Measurements from ENCODE around the gene XPO4.

XPO4 gene

GRCh38 chr13:20843166-20843565, 59.4 kb downstream of the XPO4 start:
- Histone ChIP-seq H3K27ac (replicated peaks) (no peak overlapping the region), H3K27me3 (ENCODE audit: insufficient read depth, poor library complexity, severe bottlenecking) (no peaks in the 10 kb centered on the region), H3K4me3 (replicated peaks; ENCODE audit: insufficient read depth, low read length) (no peak overlapping the region)
- no peak for DNase-seq (ENCODE audit: low read depth in 1 of 2, low spot score in 1 of 2)
- no peak for TF ChIP-seq GABPA (IDR thresholded peaks at IDR 0.05; ENCODE audit: low read depth)
- TF ChIP-seq REST (IDR thresholded peaks at IDR 0.05; ENCODE audit: insufficient replicate concordance, low read depth), result no peak
- TF ChIP-seq SPI1 (IDR thresholded peaks at IDR 0.05; ENCODE audit: borderline replicate concordance, low read depth), result no peak
- TF ChIP-seq CTCF (IDR thresholded peaks at IDR 0.05; ENCODE audit: insufficient read depth, low read length), result no peak
- no peak for TF ChIP-seq POLR2AphosphoS5 (IDR thresholded peaks at IDR 0.05; ENCODE audit: low read depth)

GRCh38 chr13:20840568-20840967, 62.0 kb downstream of the XPO4 start:
- Histone ChIP-seq H3K27me3 (ENCODE audit: insufficient read depth, poor library complexity, severe bottlenecking) (no peaks in the 10 kb centered on the region), H3K4me3 (replicated peaks; ENCODE audit: insufficient read depth, low read length) (no peak overlapping the region), H3K27ac (replicated peaks) (no peak overlapping the region)
- TF ChIP-seq POLR2AphosphoS5 (IDR thresholded peaks at IDR 0.05; ENCODE audit: low read depth) (no peak), GABPA (IDR thresholded peaks at IDR 0.05; ENCODE audit: low read depth) (no peak), CTCF (IDR thresholded peaks at IDR 0.05; ENCODE audit: insufficient read depth, low read length) (no peak), REST (IDR thresholded peaks at IDR 0.05; ENCODE audit: insufficient replicate concordance, low read depth) (no peak), SPI1 (IDR thresholded peaks at IDR 0.05; ENCODE audit: borderline replicate concordance, low read depth) (no peak)
- DNase-seq (ENCODE audit: low read depth in 1 of 2, low spot score in 1 of 2), result no peak

- DNase-seq (ENCODE audit: low read depth in 1 of 2, low spot score in 1 of 2), result no peak
- Histone ChIP-seq H3K4me3 (replicated peaks; ENCODE audit: insufficient read depth, low read length) (no peak overlapping the region), H3K27me3 (ENCODE audit: insufficient read depth, poor library complexity, severe bottlenecking) (no peaks in the 10 kb centered on the region), H3K27ac (replicated peaks) (no peak overlapping the region)
- TF ChIP-seq GABPA (IDR thresholded peaks at IDR 0.05; ENCODE audit: low read depth) (no peak), POLR2AphosphoS5 (IDR thresholded peaks at IDR 0.05; ENCODE audit: low read depth) (no peak), CTCF (IDR thresholded peaks at IDR 0.05; ENCODE audit: insufficient read depth, low read length) (no peak), REST (IDR thresholded peaks at IDR 0.05; ENCODE audit: insufficient replicate concordance, low read depth) (no peak), SPI1 (IDR thresholded peaks at IDR 0.05; ENCODE audit: borderline replicate concordance, low read depth) (no peak)
Observed at GRCh38 chr13:20833900-20834679, 68.5 kb downstream of the XPO4 start.
